ENCODE results near the gene TATDN2.

TATDN2 gene

DNA sequence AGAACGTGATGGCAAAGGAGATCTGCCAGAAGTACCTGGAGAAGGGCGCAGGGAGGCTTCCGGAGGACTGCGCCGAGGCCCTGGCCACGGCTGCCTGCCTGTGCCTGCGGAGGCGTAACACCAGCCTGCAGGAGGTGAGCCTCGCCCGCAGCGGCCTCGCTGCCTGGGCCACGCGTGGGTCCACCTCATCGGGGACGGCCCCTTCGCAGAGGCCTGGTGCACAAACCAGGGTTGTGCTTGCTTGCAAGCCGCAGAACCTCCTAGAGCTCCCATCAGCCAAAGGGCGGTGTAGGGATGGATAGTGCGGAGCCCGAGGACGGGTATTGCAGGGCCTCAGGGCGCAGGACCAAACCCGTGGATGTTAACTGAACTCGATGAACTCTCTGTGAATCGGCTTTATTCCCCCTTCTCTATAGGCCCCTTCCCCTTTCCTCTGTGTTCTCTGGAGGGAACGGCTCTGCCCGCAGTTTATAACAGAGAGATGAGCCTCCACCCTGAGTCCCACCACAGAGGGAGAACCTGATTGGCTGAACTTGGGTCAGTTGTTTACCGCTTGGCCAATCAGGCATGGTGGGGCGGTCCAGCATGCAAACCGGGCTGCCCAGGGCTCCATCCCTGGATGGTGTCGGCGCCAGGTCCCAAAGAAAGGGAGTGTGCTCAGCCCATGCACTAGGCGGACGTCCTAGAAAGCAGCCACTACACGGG, 13.6 kb upstream of the TATDN2 start:
- H3K4me3 ChIP-seq (ENCODE audit: control insufficient read depth, low read depth, low read length), result no peak overlapping the region
- TF ChIP-seq, protein P1, sequence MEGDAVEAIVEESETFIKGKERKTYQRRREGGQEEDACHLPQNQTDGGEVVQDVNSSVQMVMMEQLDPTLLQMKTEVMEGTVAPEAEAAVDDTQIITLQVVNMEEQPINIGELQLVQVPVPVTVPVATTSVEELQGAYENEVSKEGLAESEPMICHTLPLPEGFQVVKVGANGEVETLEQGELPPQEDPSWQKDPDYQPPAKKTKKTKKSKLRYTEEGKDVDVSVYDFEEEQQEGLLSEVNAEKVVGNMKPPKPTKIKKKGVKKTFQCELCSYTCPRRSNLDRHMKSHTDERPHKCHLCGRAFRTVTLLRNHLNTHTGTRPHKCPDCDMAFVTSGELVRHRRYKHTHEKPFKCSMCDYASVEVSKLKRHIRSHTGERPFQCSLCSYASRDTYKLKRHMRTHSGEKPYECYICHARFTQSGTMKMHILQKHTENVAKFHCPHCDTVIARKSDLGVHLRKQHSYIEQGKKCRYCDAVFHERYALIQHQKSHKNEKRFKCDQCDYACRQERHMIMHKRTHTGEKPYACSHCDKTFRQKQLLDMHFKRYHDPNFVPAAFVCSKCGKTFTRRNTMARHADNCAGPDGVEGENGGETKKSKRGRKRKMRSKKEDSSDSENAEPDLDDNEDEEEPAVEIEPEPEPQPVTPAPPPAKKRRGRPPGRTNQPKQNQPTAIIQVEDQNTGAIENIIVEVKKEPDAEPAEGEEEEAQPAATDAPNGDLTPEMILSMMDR (IDR thresholded peaks at IDR 0.05; ENCODE audit: control insufficient read depth, insufficient read depth, low read depth, low read length, missing control alignments), result no peak
- no peak for DNase-seq (ENCODE audit: low read depth)

DNA sequence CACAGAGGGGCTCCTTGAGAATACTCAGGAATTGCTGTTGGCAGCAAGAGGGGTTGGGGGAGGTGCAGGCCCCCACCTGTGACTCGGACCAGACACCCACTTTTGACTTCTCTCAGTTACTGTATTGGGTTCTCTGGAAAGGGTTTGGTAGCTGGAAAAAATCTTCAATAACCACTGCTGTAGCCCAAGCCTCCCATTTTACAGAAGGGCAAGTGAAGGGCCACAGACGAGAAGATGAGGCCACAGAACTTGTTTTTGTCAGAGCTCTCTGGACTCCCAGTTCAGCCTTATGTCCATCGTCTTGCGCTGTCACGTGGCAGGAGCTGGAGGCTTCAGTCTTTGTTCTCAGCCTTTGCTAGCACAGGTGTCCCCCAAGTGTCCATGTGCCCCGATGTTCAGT, 12.7 kb upstream of the TATDN2 start:
- no peak overlapping the region for H3K4me3 ChIP-seq (ENCODE audit: control insufficient read depth, low read depth, low read length)
- TF ChIP-seq, protein P1 (IDR thresholded peaks at IDR 0.05; ENCODE audit: control insufficient read depth, insufficient read depth, low read depth, low read length, missing control alignments), result no peak
- DNase-seq (ENCODE audit: low read depth), result no peak

DNA sequence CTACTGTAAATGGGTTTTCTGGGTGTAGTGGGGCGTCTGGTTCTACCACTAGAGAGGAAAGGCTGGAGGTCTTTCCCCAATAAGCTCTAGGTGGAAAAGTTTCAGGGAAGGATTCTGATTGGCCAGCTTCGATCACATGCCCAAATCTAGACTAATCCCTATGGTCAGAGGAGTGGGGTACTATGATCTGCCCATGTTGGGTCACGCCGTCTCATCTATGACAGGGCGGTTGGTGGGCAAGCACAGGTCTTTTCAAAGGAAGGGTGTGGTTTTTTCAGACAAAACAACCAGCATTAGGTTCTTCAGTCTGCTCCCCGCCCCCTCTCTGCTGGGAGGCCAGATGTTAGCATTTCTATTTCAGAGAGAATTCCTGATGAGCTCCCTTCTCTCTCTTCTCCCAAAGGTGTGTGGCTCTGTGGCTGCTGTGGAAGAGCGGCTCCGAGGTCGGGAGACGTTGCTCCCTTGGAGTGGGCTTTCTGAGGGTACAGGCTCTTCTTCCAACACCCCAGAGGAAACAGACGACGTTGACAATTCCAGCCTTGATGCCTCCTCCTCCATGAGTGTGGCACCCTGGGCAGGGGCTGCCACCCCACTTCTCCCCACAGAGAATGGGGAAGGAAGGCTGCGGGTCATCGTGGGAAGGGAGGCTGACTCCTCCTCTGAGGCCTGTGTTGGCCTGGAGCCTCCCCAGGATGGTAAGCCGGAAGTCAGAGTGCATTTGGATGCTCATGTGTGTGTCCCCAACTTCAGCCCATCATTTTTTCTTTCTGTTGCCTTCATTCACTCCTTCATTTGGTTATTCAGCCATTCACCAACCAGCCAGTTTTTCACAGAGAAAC, 9.7 kb upstream of the TATDN2 start:
- DNase-seq (ENCODE audit: low read depth), result no peak
- H3K4me3 ChIP-seq (ENCODE audit: control insufficient read depth, low read depth, low read length), result no peak overlapping the region
- TF ChIP-seq, protein P1 (IDR thresholded peaks at IDR 0.05; ENCODE audit: control insufficient read depth, insufficient read depth, low read depth, low read length, missing control alignments), result no peak

DNA sequence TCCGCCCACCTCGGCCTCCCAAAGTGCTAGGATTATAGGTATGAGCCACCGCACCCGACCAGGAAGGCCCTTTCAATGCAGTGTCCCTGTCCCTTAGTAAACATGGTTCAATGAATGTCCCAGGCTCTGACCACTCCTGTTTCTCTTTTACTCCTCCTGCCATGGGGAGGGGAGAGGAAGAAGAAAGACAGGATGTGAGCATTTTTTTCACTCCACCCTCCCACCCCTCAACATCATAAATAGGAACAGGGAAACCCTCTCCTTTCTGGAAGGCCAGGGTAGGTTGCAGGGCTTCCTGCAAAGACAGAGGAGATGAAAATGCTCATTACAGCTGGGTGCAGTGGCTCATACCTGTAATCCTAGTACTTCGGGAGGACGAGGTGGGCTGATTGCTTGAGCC, 7.5 kb upstream of the TATDN2 start:
- no peak overlapping the region for H3K4me3 ChIP-seq (ENCODE audit: control insufficient read depth, low read depth, low read length)
- TF ChIP-seq, protein P1 (IDR thresholded peaks at IDR 0.05; ENCODE audit: control insufficient read depth, insufficient read depth, low read depth, low read length, missing control alignments), result no peak

DNA sequence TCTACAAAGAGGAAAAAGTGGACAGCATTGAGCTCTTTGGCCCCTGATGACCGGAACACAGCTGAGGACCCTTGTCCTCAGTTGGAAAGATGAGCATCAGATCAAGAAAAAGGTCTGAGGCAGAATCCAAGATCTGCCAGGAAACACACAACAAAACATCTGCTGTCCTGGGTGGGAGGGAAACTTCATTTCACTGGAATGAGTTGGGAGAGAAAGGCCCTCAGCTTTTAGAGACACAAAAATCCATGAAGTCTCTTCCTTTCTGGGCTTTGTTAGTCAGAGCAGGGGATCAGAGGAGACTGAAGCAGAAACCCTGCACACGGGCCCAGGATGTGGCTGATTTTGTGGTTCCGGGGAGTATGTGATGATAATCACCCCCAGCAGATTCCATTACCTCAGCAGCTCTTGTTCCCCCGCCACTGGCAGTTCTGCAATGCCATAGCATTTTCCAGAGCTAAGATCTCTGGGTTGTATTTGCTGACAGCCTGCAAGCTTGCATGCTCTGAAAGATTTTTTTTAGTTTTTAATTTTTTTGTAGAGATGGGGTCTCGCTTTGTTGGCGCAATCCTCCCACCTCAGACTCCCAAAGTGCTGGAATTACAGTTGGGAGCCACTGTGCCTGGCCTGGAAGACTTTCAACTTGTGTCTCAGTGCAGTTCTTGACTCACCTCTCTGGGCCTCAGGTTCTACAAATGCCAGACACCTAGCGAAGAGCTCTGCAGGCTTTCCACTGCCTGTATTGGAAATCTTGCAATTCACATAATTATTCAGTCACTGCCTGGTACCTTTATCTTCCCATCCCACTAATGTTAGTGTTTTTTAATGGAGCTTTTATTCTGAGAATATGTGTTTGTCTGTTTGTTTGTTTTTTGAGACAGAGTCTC, 5.8 kb upstream of the TATDN2 start:
- no peak for DNase-seq (ENCODE audit: low read depth)
- H3K4me3 ChIP-seq (ENCODE audit: control insufficient read depth, low read depth, low read length), result no peak overlapping the region
- TF ChIP-seq, protein P1 (IDR thresholded peaks at IDR 0.05; ENCODE audit: control insufficient read depth, insufficient read depth, low read depth, low read length, missing control alignments), result no peak

More for the DNA sequence above, 7.5 kb upstream of the TATDN2 start:
- DNase-seq (ENCODE audit: low read depth), result no peak

DNA sequence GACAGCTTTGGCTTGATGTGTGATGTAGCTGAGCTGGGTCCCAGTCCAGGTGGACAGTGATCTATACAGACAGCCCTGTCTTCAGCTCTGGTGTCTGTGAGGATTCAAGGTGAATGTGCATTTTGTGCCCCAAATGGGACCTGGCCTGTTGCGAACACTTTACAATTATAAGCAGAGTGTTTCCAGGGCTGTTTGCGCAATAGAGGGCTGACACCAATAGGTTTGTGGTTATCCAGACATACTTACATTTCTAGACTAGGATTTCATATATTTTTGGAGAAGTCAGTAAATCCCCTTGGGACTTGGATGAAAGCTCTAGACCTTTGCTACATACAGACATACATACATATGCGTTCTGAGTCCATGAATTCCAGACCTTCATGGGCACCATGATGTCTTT, 4.2 kb upstream of the TATDN2 start:
- TF ChIP-seq, protein P1 (IDR thresholded peaks at IDR 0.05; ENCODE audit: control insufficient read depth, insufficient read depth, low read depth, low read length, missing control alignments), result no peak
- DNase-seq (ENCODE audit: low read depth), result no peak
- H3K4me3 ChIP-seq (ENCODE audit: control insufficient read depth, low read depth, low read length), result no peak overlapping the region
